Activated CD8-positive, alpha-beta memory T cell treated with anti-CD3 and anti-CD28 coated beads for 48 hours (primary cell): ENCODE data around the gene MPPED1.

Experiments
- DNase-seq, 3 experiments: peaks; one replicate each; pipeline ENCODE4 v3.0.0-alpha.2; 2020; ENCODE audit warnings: low read depth in 2 of 3, low spot score in 2 of 3

MPPED1 gene

GRCh38 chr22:43411869-43412807, at the start of gene MPPED1:
TSS of gene MPPED1 (plus strand) at chr22:43412014. CDS start at chr22:43424986, 12,972 bp downstream.
- no peak for DNase-seq

- DNase-seq, result no peak
Measured at GRCh38 chr22:43363315-43364168, 48.3 kb upstream of the MPPED1 start.

- no peak for DNase-seq
Measured at GRCh38 chr22:43364169-43364435, 47.7 kb upstream of the MPPED1 start.

- DNase-seq, result no peak
Measured at GRCh38 chr22:43365715-43366440, 45.9 kb upstream of the MPPED1 start.

- DNase-seq, result no peak
Measured at GRCh38 chr22:43370036-43370435, 41.8 kb upstream of the MPPED1 start.

GRCh38 chr22:43375951-43376455, 35.8 kb upstream of the MPPED1 start:
- DNase-seq, result no peak

GRCh38 chr22:43376765-43377547, 34.9 kb upstream of the MPPED1 start:
- peak in 2 of 3 experiments; percentile 10 to 26 for DNase-seq

GRCh38 chr22:43377548-43377895, 34.3 kb upstream of the MPPED1 start:
- DNase-seq, result no peak

- DNase-seq, result no peak
Measured at GRCh38 chr22:43377896-43378704, 33.7 kb upstream of the MPPED1 start.

- DNase-seq, result no peak
Measured at GRCh38 chr22:43381693-43382092, 30.1 kb upstream of the MPPED1 start.

GRCh38 chr22:43384863-43385262, 27.0 kb upstream of the MPPED1 start:
- no peak for DNase-seq

- DNase-seq, result peak; percentile 48 to 65 (median 50)
Measured at GRCh38 chr22:43385770-43386641, 25.8 kb upstream of the MPPED1 start.

GRCh38 chr22:43387815-43388214, 24.0 kb upstream of the MPPED1 start:
- no peak for DNase-seq

GRCh38 chr22:43388420-43388851, 23.4 kb upstream of the MPPED1 start:
- peak; percentile 40 to 73 (median 72) for DNase-seq

- no peak for DNase-seq
Measured at GRCh38 chr22:43389227-43389836, 22.5 kb upstream of the MPPED1 start.

- DNase-seq, result no peak
Measured at GRCh38 chr22:43390166-43390565, 21.6 kb upstream of the MPPED1 start.

- DNase-seq, result no peak
Measured at GRCh38 chr22:43390872-43391271, 20.9 kb upstream of the MPPED1 start.

- no peak for DNase-seq
Measured at GRCh38 chr22:43391306-43391705, 20.5 kb upstream of the MPPED1 start.
